Neural cell (in vitro differentiated cells): ENCODE measurements around the gene ABI3BP. TPM values are rescaled to one million over a fixed set of nuclear protein-coding genes. Genes with fewer than 3 reads are reported as not detected.

Experiments
- H2AFZ ChIP-seq: fragments of 200-600, 300-800 bp; sonication (generic), shearing (Covaris generic); 2 replicates; pipeline ENCODE4 v1.6.0; 2014; ENCODE audit warnings: low read depth, mild to moderate bottlenecking, antibody characterized with exemption, low read length, moderate library complexity
- H3F3A ChIP-seq: fragments of 200-600 bp; shearing (Covaris generic); 2 replicates; pipeline ENCODE4 v1.6.1; 2016; ENCODE audit warnings: mild to moderate bottlenecking, moderate library complexity, mixed read lengths, antibody characterized with exemption, low read length; ENCODE audit not compliant: insufficient read depth, poor library complexity, severe bottlenecking
- H3K27ac ChIP-seq: fragments of 200-600, 300-800 bp; sonication (generic), shearing (Covaris generic); 2 replicates; pipeline ENCODE4 v1.5.1; 2014; ENCODE audit warnings: mild to moderate bottlenecking, low read length, moderate library complexity
- H3K27me3 ChIP-seq: fragments of 300-800, 200-600 bp; sonication (generic), shearing (Covaris generic); 2 replicates; pipeline ENCODE4 v1.6.0; 2014; ENCODE audit warnings: mild to moderate bottlenecking, low read depth, low read length, moderate library complexity; ENCODE audit not compliant: insufficient read depth
- H3K36me3 ChIP-seq: fragments of 300-800, 200-600 bp; sonication (generic), shearing (Covaris generic); 2 replicates; pipeline ENCODE4 v1.5.1; 2014; ENCODE audit warnings: mild to moderate bottlenecking, antibody characterized with exemption, low read length, moderate library complexity; ENCODE audit not compliant: insufficient read depth
- H3K4me2 ChIP-seq: fragments of 300-800, 200-600 bp; sonication (generic), shearing (Covaris generic); 2 replicates; pipeline ENCODE4 v1.6.0; 2014; ENCODE audit warnings: mild to moderate bottlenecking, low read length
- H3K4me3 ChIP-seq: fragments of 300-800, 200-600 bp; sonication (generic), shearing (Covaris generic); 2 replicates; pipeline ENCODE4 v1.5.1; 2014; ENCODE audit warnings: mild to moderate bottlenecking, low read length, moderate library complexity
- H3K79me2 ChIP-seq: fragments of 200-600 bp; shearing (Covaris generic); replicated peaks from 2 replicates; pipeline ENCODE4 v1.6.0; 2014; ENCODE audit warnings: mild to moderate bottlenecking, low read length, moderate library complexity; ENCODE audit not compliant: insufficient read depth
- H3K9ac ChIP-seq: fragments of 300-800, 200-600 bp; sonication (generic), shearing (Covaris generic); 2 replicates; pipeline ENCODE4 v1.6.1; 2016; ENCODE audit warnings: mild to moderate bottlenecking, low read length, mixed read lengths
- H3K9me2 ChIP-seq: fragments of 200-600 bp; shearing (Covaris generic); 2 replicates; pipeline ENCODE4 v1.6.1; 2016; ENCODE audit warnings: mild to moderate bottlenecking, low read length, mixed read lengths; ENCODE audit not compliant: insufficient read depth
- H3K9me3 ChIP-seq: fragments of 200-600, 300-800 bp; sonication (generic), shearing (Covaris generic); 2 replicates; pipeline ENCODE4 v1.6.1; 2016; ENCODE audit warnings: mild to moderate bottlenecking, mixed run types, low read length, moderate library complexity, mixed read lengths
- H4K20me1 ChIP-seq: fragments of 200-600 bp; shearing (Covaris generic); 2 replicates; pipeline ENCODE4 v1.6.1; 2016; ENCODE audit warnings: mild to moderate bottlenecking, mixed run types; ENCODE audit not compliant: insufficient read depth
- EP300 ChIP-seq: fragments of 450-650 bp; conservative IDR thresholded peaks from 2 replicates; pipeline ENCODE4 v1.6.1; 2014; ENCODE audit warnings: antibody characterized with exemption, mild to moderate bottlenecking, moderate library complexity; ENCODE audit not compliant: poor library complexity, severe bottlenecking
- EZH2 ChIP-seq: fragments of 200-600, 300-800 bp; shearing (Covaris generic), sonication (generic); IDR thresholded peaks from 2 replicates; pipeline ENCODE4 v1.6.1; 2014; ENCODE audit warnings: antibody characterized with exemption, low read length, borderline replicate concordance, mild to moderate bottlenecking; ENCODE audit not compliant: insufficient read depth, poor library complexity, severe bottlenecking
- MXI1 ChIP-seq: fragments of 450-650 bp; conservative IDR thresholded peaks from 2 replicates; pipeline ENCODE4 v1.6.1; 2014; ENCODE audit warnings: antibody characterized with exemption, mild to moderate bottlenecking; ENCODE audit not compliant: poor library complexity, severe bottlenecking
- POLR2AphosphoS5 ChIP-seq: IDR thresholded peaks from 2 replicates; pipeline ENCODE4 v1.6.1; 2012
- RAD21 ChIP-seq: fragments of 450-650 bp; conservative IDR thresholded peaks from 2 replicates; pipeline ENCODE4 v1.6.1; 2014; ENCODE audit warnings: antibody characterized with exemption, mild to moderate bottlenecking, moderate library complexity
- SMC3 ChIP-seq: fragments of 450-650 bp; conservative IDR thresholded peaks from 2 replicates; pipeline ENCODE4 v1.6.1; 2014; ENCODE audit warnings: antibody characterized with exemption, mild to moderate bottlenecking, moderate library complexity; ENCODE audit not compliant: poor library complexity
- TAF1 ChIP-seq: IDR thresholded peaks from 2 replicates; pipeline ENCODE4 v1.6.1; 2012; ENCODE audit warnings: low read depth
- polyA plus RNA-seq: library from polyadenylated mRNA; depleted of rRNA; stranded (reverse); fragments of >200 nt; gene quantifications from 2 replicates; pipeline ENCODE4 v1.2.3, GENCODE V29; 2014
- TF ChIP-seq, protein P1 (sequence below): IDR thresholded peaks from 2 replicates; pipeline ENCODE4 v1.6.1; 2012; ENCODE audit warnings: borderline replicate concordance
- TF ChIP-seq, protein P2 (sequence below): fragments of 450-650 bp; IDR thresholded peaks from 2 replicates; pipeline ENCODE4 v1.5.1; 2014; ENCODE audit warnings: antibody characterized with exemption, mild to moderate bottlenecking, moderate library complexity; ENCODE audit not compliant: poor library complexity, severe bottlenecking

ABI3BP gene
- polyA plus RNA-seq, 1 donor from 2014 or later = not detected

DNA sequence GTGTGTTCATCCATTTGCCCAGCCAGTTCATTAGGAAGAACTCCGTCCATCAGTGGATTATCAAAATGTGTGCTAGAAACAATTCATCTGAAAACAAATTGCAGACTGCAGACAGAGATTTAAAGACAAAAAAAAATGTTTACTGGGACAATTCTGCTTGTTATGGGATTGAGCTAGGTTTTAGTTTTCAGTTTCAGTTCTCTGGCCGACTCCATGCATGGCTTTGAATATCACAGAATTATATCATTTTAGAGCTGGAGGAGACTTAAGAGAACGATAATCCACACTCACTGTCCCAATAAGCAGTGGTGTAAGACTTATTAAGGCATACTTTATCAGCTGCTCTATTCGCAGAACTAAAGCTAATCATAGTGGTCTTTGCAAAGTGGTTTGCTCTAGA lies 232.8 kb downstream of the ABI3BP start:
- no peak overlapping the region for H2AFZ ChIP-seq
- no peaks in the 10 kb centered on the region for H3K36me3 ChIP-seq
- H3K9me2 ChIP-seq = no peaks in the 10 kb centered on the region
- H3K9ac ChIP-seq = no peak overlapping the region
- no peaks in the 10 kb centered on the region for H3F3A ChIP-seq
- TF ChIP-seq SMC3 (no peak), RAD21 (no peak), TAF1 (no peak), EP300 (no peak), POLR2AphosphoS5 (no peak), EZH2 (no peak), MXI1 (no peak)
- TF ChIP-seq, protein P1, sequence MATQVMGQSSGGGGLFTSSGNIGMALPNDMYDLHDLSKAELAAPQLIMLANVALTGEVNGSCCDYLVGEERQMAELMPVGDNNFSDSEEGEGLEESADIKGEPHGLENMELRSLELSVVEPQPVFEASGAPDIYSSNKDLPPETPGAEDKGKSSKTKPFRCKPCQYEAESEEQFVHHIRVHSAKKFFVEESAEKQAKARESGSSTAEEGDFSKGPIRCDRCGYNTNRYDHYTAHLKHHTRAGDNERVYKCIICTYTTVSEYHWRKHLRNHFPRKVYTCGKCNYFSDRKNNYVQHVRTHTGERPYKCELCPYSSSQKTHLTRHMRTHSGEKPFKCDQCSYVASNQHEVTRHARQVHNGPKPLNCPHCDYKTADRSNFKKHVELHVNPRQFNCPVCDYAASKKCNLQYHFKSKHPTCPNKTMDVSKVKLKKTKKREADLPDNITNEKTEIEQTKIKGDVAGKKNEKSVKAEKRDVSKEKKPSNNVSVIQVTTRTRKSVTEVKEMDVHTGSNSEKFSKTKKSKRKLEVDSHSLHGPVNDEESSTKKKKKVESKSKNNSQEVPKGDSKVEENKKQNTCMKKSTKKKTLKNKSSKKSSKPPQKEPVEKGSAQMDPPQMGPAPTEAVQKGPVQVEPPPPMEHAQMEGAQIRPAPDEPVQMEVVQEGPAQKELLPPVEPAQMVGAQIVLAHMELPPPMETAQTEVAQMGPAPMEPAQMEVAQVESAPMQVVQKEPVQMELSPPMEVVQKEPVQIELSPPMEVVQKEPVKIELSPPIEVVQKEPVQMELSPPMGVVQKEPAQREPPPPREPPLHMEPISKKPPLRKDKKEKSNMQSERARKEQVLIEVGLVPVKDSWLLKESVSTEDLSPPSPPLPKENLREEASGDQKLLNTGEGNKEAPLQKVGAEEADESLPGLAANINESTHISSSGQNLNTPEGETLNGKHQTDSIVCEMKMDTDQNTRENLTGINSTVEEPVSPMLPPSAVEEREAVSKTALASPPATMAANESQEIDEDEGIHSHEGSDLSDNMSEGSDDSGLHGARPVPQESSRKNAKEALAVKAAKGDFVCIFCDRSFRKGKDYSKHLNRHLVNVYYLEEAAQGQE = no peak
- TF ChIP-seq, protein P2, sequence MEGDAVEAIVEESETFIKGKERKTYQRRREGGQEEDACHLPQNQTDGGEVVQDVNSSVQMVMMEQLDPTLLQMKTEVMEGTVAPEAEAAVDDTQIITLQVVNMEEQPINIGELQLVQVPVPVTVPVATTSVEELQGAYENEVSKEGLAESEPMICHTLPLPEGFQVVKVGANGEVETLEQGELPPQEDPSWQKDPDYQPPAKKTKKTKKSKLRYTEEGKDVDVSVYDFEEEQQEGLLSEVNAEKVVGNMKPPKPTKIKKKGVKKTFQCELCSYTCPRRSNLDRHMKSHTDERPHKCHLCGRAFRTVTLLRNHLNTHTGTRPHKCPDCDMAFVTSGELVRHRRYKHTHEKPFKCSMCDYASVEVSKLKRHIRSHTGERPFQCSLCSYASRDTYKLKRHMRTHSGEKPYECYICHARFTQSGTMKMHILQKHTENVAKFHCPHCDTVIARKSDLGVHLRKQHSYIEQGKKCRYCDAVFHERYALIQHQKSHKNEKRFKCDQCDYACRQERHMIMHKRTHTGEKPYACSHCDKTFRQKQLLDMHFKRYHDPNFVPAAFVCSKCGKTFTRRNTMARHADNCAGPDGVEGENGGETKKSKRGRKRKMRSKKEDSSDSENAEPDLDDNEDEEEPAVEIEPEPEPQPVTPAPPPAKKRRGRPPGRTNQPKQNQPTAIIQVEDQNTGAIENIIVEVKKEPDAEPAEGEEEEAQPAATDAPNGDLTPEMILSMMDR = no peak
- no peaks in the 10 kb centered on the region for H3K9me3 ChIP-seq
- H3K4me2 ChIP-seq = no peak overlapping the region
- no peaks in the 10 kb centered on the region for H4K20me1 ChIP-seq
- no peaks in the 10 kb centered on the region for H3K79me2 ChIP-seq
- no peak overlapping the region for H3K27ac ChIP-seq
- H3K27me3 ChIP-seq = no peaks in the 10 kb centered on the region
- no peak overlapping the region for H3K4me3 ChIP-seq

DNA sequence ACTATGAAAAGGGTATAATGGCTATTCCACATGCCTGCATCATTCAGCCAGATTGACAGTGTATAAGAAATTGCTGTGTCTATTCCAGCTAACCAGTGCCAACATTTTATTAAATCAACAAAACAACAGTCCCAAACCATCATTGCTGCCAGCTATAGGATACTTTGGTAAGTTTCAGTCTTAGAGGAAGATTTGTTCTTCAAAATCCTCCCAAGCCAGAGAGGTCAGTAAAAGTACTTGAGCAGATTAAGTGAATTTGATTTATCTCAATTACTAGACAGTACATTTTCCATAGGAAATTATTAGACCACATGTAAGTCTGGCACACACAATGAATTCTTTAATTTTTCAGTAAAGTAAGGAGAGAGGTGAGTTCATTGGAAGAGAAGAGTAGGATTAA lies 233.3 kb downstream of the ABI3BP start:
- Histone ChIP-seq H2AFZ (no peak overlapping the region), H3K9me3 (no peaks in the 10 kb centered on the region), H3K4me2 (no peak overlapping the region), H4K20me1 (no peaks in the 10 kb centered on the region), H3K27ac (no peak overlapping the region), H3K36me3 (no peaks in the 10 kb centered on the region), H3K79me2 (no peaks in the 10 kb centered on the region), H3K9ac (no peak overlapping the region), H3K27me3 (no peaks in the 10 kb centered on the region), H3F3A (no peaks in the 10 kb centered on the region), H3K4me3 (no peak overlapping the region), H3K9me2 (no peaks in the 10 kb centered on the region)
- TF ChIP-seq, protein P1 = no peak
- TF ChIP-seq RAD21 (no peak), SMC3 (no peak), POLR2AphosphoS5 (no peak), MXI1 (no peak), EZH2 (no peak), TAF1 (no peak), EP300 (no peak)
- TF ChIP-seq, protein P2 = no peak
